Activated naive CD8-positive, alpha-beta T cell treated with anti-CD3 and anti-CD28 coated beads, Interleukin-2, amount 10 ng/mL, durations not matched to agents 7 days and 5 days (primary cell): Measurements from ENCODE around the gene FARS2. TPM values are rescaled to one million over a fixed set of nuclear protein-coding genes. Genes with fewer than 3 reads are reported as not detected.
A peak's percentile ranks its signal among the peaks of the same experiment; 100 is the strongest.

ENCODE experiments used
- ATAC-seq: fragments of 150-1000 bp; cut with Tn5 transposase; one replicate; pipeline ENCODE4 v1.10.0; 2021; ENCODE audit warnings: low read depth, moderate library complexity
- POLR2A ChIA-PET: fragments of 350-600 bp; sonication (Branson Sonifier 250); formaldehyde crosslinking; loops from one replicate; lab custom pipeline; 2021; ENCODE audit warnings: antibody characterized with exemption; lab: Charles Lee
- DNase-seq: peaks from one replicate; pipeline ENCODE4 v3.0.0; 2021
- H3K27ac Mint-ChIP-seq: one replicate; pipeline ENCODE4 v1.8.0; 2022; ENCODE audit warnings: mild to moderate bottlenecking, mixed read lengths
- H3K27me3 Mint-ChIP-seq: one replicate; pipeline ENCODE4 v1.8.0; 2022; ENCODE audit warnings: mild to moderate bottlenecking, moderate library complexity, mixed read lengths
- H3K36me3 Mint-ChIP-seq: one replicate; pipeline ENCODE4 v1.8.0; 2021; ENCODE audit warnings: mild to moderate bottlenecking, mixed read lengths
- H3K4me1 Mint-ChIP-seq: one replicate; pipeline ENCODE4 v1.8.0; 2021; ENCODE audit warnings: mixed read lengths
- H3K4me3 Mint-ChIP-seq: one replicate; pipeline ENCODE4 v1.8.0; 2022; ENCODE audit warnings: mild to moderate bottlenecking, moderate library complexity, mixed read lengths
- H3K9me3 Mint-ChIP-seq: one replicate; pipeline ENCODE4 v1.8.0; 2021; ENCODE audit warnings: mixed read lengths
- total RNA-seq, 2 experiments: library from RNA; stranded (reverse); gene quantifications; one replicate each; pipeline ENCODE4 v1.2.3, GENCODE V29; 2021

FARS2 gene
- 10 to 100 TPM; 15.5 to 18.4 TPM for total RNA-seq

- Mint-ChIP-seq H3K4me3 (peak within 1 kb of the TSS; percentile 95), H3K36me3 (peaks cover 7% of the 10 kb centered on the region), H3K27me3 (no peaks in the 10 kb centered on the region), H3K4me1 (peaks cover 23% of the 10 kb centered on the region), H3K9me3 (no peaks in the 10 kb centered on the region), H3K27ac (peak within 1 kb of the TSS; percentile 100)
- ATAC-seq (peak; percentile 79), DNase-seq (peak; percentile 98)
- POLR2A ChIA-PET, result interaction anchor here (0.5 to 2.0 kb wide), 8 partner anchors 39 to 1239 kb away, joined by 3 to 16 read pairs (median 3); no protein-coding TSS in a partner anchor
Observed at GRCh38 chr6:5260661-5261544, at the start of gene FARS2, which contains the start of gene LYRM4. TSS of gene FARS2 (plus strand) at chr6:5261513. TSS of gene LYRM4 (minus strand) at chr6:5260950. CDS start at chr6:5260733, 217 bp downstream.

- H3K36me3 Mint-ChIP-seq, result peaks cover 1% of the 10 kb centered on the region
- H3K9me3 Mint-ChIP-seq, result no peaks in the 10 kb centered on the region
- H3K27me3 Mint-ChIP-seq, result no peaks in the 10 kb centered on the region
- no peak overlapping the region for H3K27ac Mint-ChIP-seq
- no peak for ATAC-seq
- DNase-seq, result no peak
- H3K4me3 Mint-ChIP-seq, result no peak overlapping the region
- POLR2A ChIA-PET, result no interaction called here
- peaks cover 3% of the 10 kb centered on the region for H3K4me1 Mint-ChIP-seq
Observed at GRCh38 chr6:5213836-5214235, 47.5 kb upstream of the FARS2 start.

- POLR2A ChIA-PET, result no interaction called here
- no peaks in the 10 kb centered on the region for H3K27me3 Mint-ChIP-seq
Observed at GRCh38 chr6:5214570-5215052, 46.7 kb upstream of the FARS2 start.

GRCh38 chr6:5215159-5215558, 46.2 kb upstream of the FARS2 start:
- Mint-ChIP-seq H3K9me3 (no peaks in the 10 kb centered on the region), H3K4me3 (no peak overlapping the region), H3K36me3 (peaks cover 1% of the 10 kb centered on the region), H3K4me1 (peaks cover 5% of the 10 kb centered on the region), H3K27ac (no peak overlapping the region), H3K27me3 (no peaks in the 10 kb centered on the region)
- DNase-seq (no peak), ATAC-seq (no peak)
- POLR2A ChIA-PET, result no interaction called here

More at GRCh38 chr6:5214570-5215052, 46.7 kb upstream of the FARS2 start:
- ATAC-seq, result no peak
- DNase-seq, result peak; percentile 39
- Mint-ChIP-seq H3K9me3 (no peaks in the 10 kb centered on the region), H3K36me3 (peaks cover 1% of the 10 kb centered on the region), H3K4me1 (peaks cover 3% of the 10 kb centered on the region), H3K4me3 (no peak overlapping the region), H3K27ac (no peak overlapping the region)

- no peaks in the 10 kb centered on the region for H3K27me3 Mint-ChIP-seq
- no peak overlapping the region for H3K27ac Mint-ChIP-seq
- no peaks in the 10 kb centered on the region for H3K36me3 Mint-ChIP-seq
- DNase-seq (no peak), ATAC-seq (no peak)
- peaks cover 5% of the 10 kb centered on the region for H3K4me1 Mint-ChIP-seq
- POLR2A ChIA-PET, result no interaction called here
- H3K4me3 Mint-ChIP-seq, result no peak overlapping the region
- H3K9me3 Mint-ChIP-seq, result no peaks in the 10 kb centered on the region
Observed at GRCh38 chr6:5215799-5216198, 45.5 kb upstream of the FARS2 start.

GRCh38 chr6:5217356-5217755, 44.0 kb upstream of the FARS2 start:
- Mint-ChIP-seq H3K4me3 (no peak overlapping the region), H3K27me3 (no peaks in the 10 kb centered on the region), H3K36me3 (peaks cover 2% of the 10 kb centered on the region), H3K27ac (no peak overlapping the region), H3K9me3 (no peaks in the 10 kb centered on the region), H3K4me1 (peaks cover 4% of the 10 kb centered on the region)
- ATAC-seq, result no peak
- no peak for DNase-seq
- POLR2A ChIA-PET, result no interaction called here

- no peaks in the 10 kb centered on the region for H3K9me3 Mint-ChIP-seq
- no peak overlapping the region for H3K4me3 Mint-ChIP-seq
- peaks cover 4% of the 10 kb centered on the region for H3K4me1 Mint-ChIP-seq
- ATAC-seq (no peak), DNase-seq (no peak)
- no peaks in the 10 kb centered on the region for H3K27me3 Mint-ChIP-seq
- H3K36me3 Mint-ChIP-seq, result peaks cover 2% of the 10 kb centered on the region
- H3K27ac Mint-ChIP-seq, result no peak overlapping the region
- POLR2A ChIA-PET, result interaction anchor here (1.3 kb wide), 1 partner anchor 9 kb away, joined by 3 read pairs; no protein-coding TSS in a partner anchor
Observed at GRCh38 chr6:5219011-5219691, 42.2 kb upstream of the FARS2 start.

GRCh38 chr6:5220443-5220842, 40.9 kb upstream of the FARS2 start:
- H3K27ac Mint-ChIP-seq, result no peak overlapping the region

GRCh38 chr6:5223309-5223708, 38.0 kb upstream of the FARS2 start:
- H3K9me3 Mint-ChIP-seq, result no peaks in the 10 kb centered on the region
- H3K27me3 Mint-ChIP-seq, result no peaks in the 10 kb centered on the region
- no peak for ATAC-seq
- no peak for DNase-seq
- POLR2A ChIA-PET, result no interaction called here
- H3K4me3 Mint-ChIP-seq, result no peak overlapping the region
- no peak overlapping the region for H3K27ac Mint-ChIP-seq
- H3K4me1 Mint-ChIP-seq, result peaks cover 4% of the 10 kb centered on the region
- H3K36me3 Mint-ChIP-seq, result peaks cover 6% of the 10 kb centered on the region

More at GRCh38 chr6:5220443-5220842, 40.9 kb upstream of the FARS2 start:
- Mint-ChIP-seq H3K27me3 (no peaks in the 10 kb centered on the region), H3K9me3 (no peaks in the 10 kb centered on the region), H3K4me3 (no peak overlapping the region), H3K4me1 (peaks cover 4% of the 10 kb centered on the region), H3K36me3 (peaks cover 2% of the 10 kb centered on the region)
- POLR2A ChIA-PET, result no interaction called here
- no peak for DNase-seq
- no peak for ATAC-seq

- Mint-ChIP-seq H3K36me3 (peaks cover 6% of the 10 kb centered on the region), H3K27ac (no peak overlapping the region), H3K27me3 (no peaks in the 10 kb centered on the region), H3K4me1 (peaks cover 5% of the 10 kb centered on the region), H3K9me3 (no peaks in the 10 kb centered on the region), H3K4me3 (no peak overlapping the region)
- ATAC-seq (no peak), DNase-seq (no peak)
- POLR2A ChIA-PET, result no interaction called here
Observed at GRCh38 chr6:5229356-5229755, 32.0 kb upstream of the FARS2 start.

- Mint-ChIP-seq H3K9me3 (no peaks in the 10 kb centered on the region), H3K27ac (no peak overlapping the region), H3K4me3 (no peak overlapping the region), H3K36me3 (peaks cover 6% of the 10 kb centered on the region), H3K27me3 (no peaks in the 10 kb centered on the region), H3K4me1 (peaks cover 5% of the 10 kb centered on the region)
- POLR2A ChIA-PET, result no interaction called here
- no peak for ATAC-seq
- no peak for DNase-seq
Observed at GRCh38 chr6:5230081-5230480, 31.2 kb upstream of the FARS2 start.

- no peaks in the 10 kb centered on the region for H3K9me3 Mint-ChIP-seq
- peaks cover 5% of the 10 kb centered on the region for H3K4me1 Mint-ChIP-seq
- ATAC-seq (no peak), DNase-seq (no peak)
- H3K27me3 Mint-ChIP-seq, result no peaks in the 10 kb centered on the region
- H3K27ac Mint-ChIP-seq, result no peak overlapping the region
- H3K4me3 Mint-ChIP-seq, result no peak overlapping the region
- H3K36me3 Mint-ChIP-seq, result peaks cover 6% of the 10 kb centered on the region
- POLR2A ChIA-PET, result no interaction called here
Observed at GRCh38 chr6:5231289-5231688, 30.0 kb upstream of the FARS2 start.

- ATAC-seq (no peak), DNase-seq (no peak)
- H3K4me3 Mint-ChIP-seq, result no peak overlapping the region
- peaks cover 2% of the 10 kb centered on the region for H3K36me3 Mint-ChIP-seq
- POLR2A ChIA-PET, result no interaction called here
- no peaks in the 10 kb centered on the region for H3K27me3 Mint-ChIP-seq
- H3K4me1 Mint-ChIP-seq, result peaks cover 5% of the 10 kb centered on the region
- H3K27ac Mint-ChIP-seq, result no peak overlapping the region
- H3K9me3 Mint-ChIP-seq, result no peaks in the 10 kb centered on the region
Observed at GRCh38 chr6:5234874-5235273, 26.4 kb upstream of the FARS2 start.
